HAP-1 (cell line): ENCODE results near the gene MPZL3.

ENCODE experiments used
- DNase-seq, 2 experiments: peaks; one replicate each; pipeline ENCODE4 v3.0.0-alpha.2; 2016 to 2020; ENCODE audit warnings: low spot score in 2 of 2
- H3K27me3 ChIP-seq: fragments of 250-450 bp; sonication (Bioruptor Pico); 2 replicates; pipeline ENCODE4 v1.5.1; 2020; ENCODE audit warnings: low read depth, mild to moderate bottlenecking, moderate library complexity
- H3K36me3 ChIP-seq: fragments of 250-450 bp; sonication (Bioruptor Pico); replicated peaks from 2 replicates; pipeline ENCODE4 v1.5.1; 2020; ENCODE audit warnings: mild to moderate bottlenecking
- H3K4me1 ChIP-seq: fragments of 250-450 bp; sonication (Bioruptor Pico); 2 replicates; pipeline ENCODE4 v1.5.1; 2020; ENCODE audit warnings: mild to moderate bottlenecking
- H3K4me3 ChIP-seq: fragments of 250-450 bp; sonication (Bioruptor Pico); 2 replicates; pipeline ENCODE4 v1.5.1; 2020; ENCODE audit warnings: mild to moderate bottlenecking, moderate library complexity
- H3K9me3 ChIP-seq: fragments of 250-450 bp; sonication (Bioruptor Pico); 2 replicates; pipeline ENCODE4 v1.5.1; 2020; ENCODE audit warnings: mild to moderate bottlenecking, moderate library complexity
- in situ Hi-C: fragments of 300-500 bp; cut with MboI; formaldehyde crosslinking; loops from 3 replicates; pipeline ENCODE4 v1.14.3; 2020; ENCODE audit warnings: low sequenced_read_pairs, inconsistent platforms, mixed read lengths

The MPZL3 gene

GRCh38 chr11:118252688-118253087 lies 523 bp upstream of the MPZL3 start:
- DNase-seq: no peak
- H3K4me1 ChIP-seq: peaks cover 3% of the 10 kb centered on the region; the same call in 1 of the 2 replicates
- H3K9me3 ChIP-seq: no peaks in the 10 kb centered on the region; the same call in 1 of the 2 replicates
- H3K27me3 ChIP-seq: peaks cover 14% of the 10 kb centered on the region; the same call in 1 of the 2 replicates
- peak overlapping the region; percentile 59 for H3K4me3 ChIP-seq
- in situ Hi-C loops: no loop called here
- no peaks in the 10 kb centered on the region for H3K36me3 ChIP-seq

GRCh38 chr11:118247041-118247440 lies 5.1 kb downstream of the MPZL3 start:
- peaks cover 10% of the 10 kb centered on the region for H3K27me3 ChIP-seq
- DNase-seq: no peak

GRCh38 chr11:118245936-118246562 lies 6.1 kb downstream of the MPZL3 start:
- in situ Hi-C loops: no loop called here
- peak in 1 of 2 experiments; percentile 16 for DNase-seq
- Histone ChIP-seq H3K9me3 (no peaks in the 10 kb centered on the region), H3K36me3 (no peaks in the 10 kb centered on the region), H3K4me1 (no peaks in the 10 kb centered on the region), H3K4me3 (no peak overlapping the region), H3K27me3 (peaks cover 16% of the 10 kb centered on the region)

More at GRCh38 chr11:118247041-118247440, 5.1 kb downstream of the MPZL3 start:
- Histone ChIP-seq H3K36me3 (no peaks in the 10 kb centered on the region), H3K4me1 (no peaks in the 10 kb centered on the region), H3K4me3 (no peak overlapping the region), H3K9me3 (no peaks in the 10 kb centered on the region; the same call in 1 of the 2 replicates)
- in situ Hi-C loops: no loop called here

GRCh38 chr11:118243993-118244762 lies 8.0 kb downstream of the MPZL3 start:
- Histone ChIP-seq H3K9me3 (no peaks in the 10 kb centered on the region), H3K4me1 (no peaks in the 10 kb centered on the region), H3K36me3 (no peaks in the 10 kb centered on the region; the same call in 1 of the 2 replicates), H3K4me3 (no peak overlapping the region), H3K27me3 (peaks cover 32% of the 10 kb centered on the region)
- in situ Hi-C loops: no loop called here
- no peak for DNase-seq

- in situ Hi-C loops: no loop called here
- no peaks in the 10 kb centered on the region for H3K9me3 ChIP-seq
- no peak for DNase-seq
- no peak overlapping the region for H3K4me3 ChIP-seq
- H3K27me3 ChIP-seq: peaks cover 32% of the 10 kb centered on the region
- H3K36me3 ChIP-seq: no peaks in the 10 kb centered on the region; the same call in 1 of the 2 replicates
- H3K4me1 ChIP-seq: no peaks in the 10 kb centered on the region
Observed at GRCh38 chr11:118243161-118243560, 9.0 kb downstream of the MPZL3 start.

GRCh38 chr11:118241764-118242098 lies 10.4 kb downstream of the MPZL3 start:
- no peaks in the 10 kb centered on the region for H3K9me3 ChIP-seq
- no peaks in the 10 kb centered on the region for H3K4me1 ChIP-seq
- DNase-seq: no peak
- in situ Hi-C loops: no loop called here
- H3K4me3 ChIP-seq: no peak overlapping the region
- no peaks in the 10 kb centered on the region; the same call in 1 of the 2 replicates for H3K36me3 ChIP-seq
- peaks cover 37% of the 10 kb centered on the region for H3K27me3 ChIP-seq

- H3K4me1 ChIP-seq: no peaks in the 10 kb centered on the region
- peaks cover 37% of the 10 kb centered on the region for H3K27me3 ChIP-seq
- H3K9me3 ChIP-seq: no peaks in the 10 kb centered on the region
- in situ Hi-C loops: no loop called here
- H3K36me3 ChIP-seq: no peaks in the 10 kb centered on the region; the same call in 1 of the 2 replicates
- no peak overlapping the region for H3K4me3 ChIP-seq
- no peak for DNase-seq
Observed at GRCh38 chr11:118240999-118241763, 11.0 kb downstream of the MPZL3 start.

- in situ Hi-C loops: no loop called here
Observed at GRCh38 chr11:118239509-118240205, 12.5 kb downstream of the MPZL3 start.

GRCh38 chr11:118238929-118239328 lies 13.2 kb downstream of the MPZL3 start:
- Histone ChIP-seq H3K27me3 (peaks cover 40% of the 10 kb centered on the region), H3K4me1 (no peaks in the 10 kb centered on the region), H3K36me3 (no peaks in the 10 kb centered on the region; the same call in 1 of the 2 replicates), H3K9me3 (no peaks in the 10 kb centered on the region), H3K4me3 (no peak overlapping the region)
- in situ Hi-C loops: no loop called here
- DNase-seq: no peak

More at GRCh38 chr11:118239509-118240205, 12.5 kb downstream of the MPZL3 start:
- no peak overlapping the region for H3K4me3 ChIP-seq
- no peaks in the 10 kb centered on the region for H3K4me1 ChIP-seq
- H3K9me3 ChIP-seq: no peaks in the 10 kb centered on the region
- H3K27me3 ChIP-seq: peaks cover 34% of the 10 kb centered on the region
- DNase-seq: no peak
- no peaks in the 10 kb centered on the region; the same call in 1 of the 2 replicates for H3K36me3 ChIP-seq

GRCh38 chr11:118238421-118238820 lies 13.7 kb downstream of the MPZL3 start:
- H3K9me3 ChIP-seq: no peaks in the 10 kb centered on the region
- H3K4me1 ChIP-seq: no peaks in the 10 kb centered on the region

GRCh38 chr11:118236170-118236569 lies 16.0 kb downstream of the MPZL3 start:
- H3K4me3 ChIP-seq: no peak overlapping the region
- H3K36me3 ChIP-seq: no peaks in the 10 kb centered on the region; the same call in 1 of the 2 replicates
- in situ Hi-C loops: no loop called here
- no peak for DNase-seq
- no peaks in the 10 kb centered on the region for H3K9me3 ChIP-seq
- H3K4me1 ChIP-seq: no peaks in the 10 kb centered on the region
- H3K27me3 ChIP-seq: peaks cover 30% of the 10 kb centered on the region

More at GRCh38 chr11:118238421-118238820, 13.7 kb downstream of the MPZL3 start:
- Histone ChIP-seq H3K4me3 (no peak overlapping the region), H3K27me3 (peaks cover 39% of the 10 kb centered on the region), H3K36me3 (no peaks in the 10 kb centered on the region; the same call in 1 of the 2 replicates)
- DNase-seq: no peak
- in situ Hi-C loops: no loop called here

- peaks cover 18% of the 10 kb centered on the region for H3K27me3 ChIP-seq
- DNase-seq: no peak
- H3K4me1 ChIP-seq: no peaks in the 10 kb centered on the region
- in situ Hi-C loops: no loop called here
- no peaks in the 10 kb centered on the region for H3K9me3 ChIP-seq
- H3K36me3 ChIP-seq: no peaks in the 10 kb centered on the region; the same call in 1 of the 2 replicates
- H3K4me3 ChIP-seq: no peak overlapping the region
Observed at GRCh38 chr11:118234833-118235232, 17.3 kb downstream of the MPZL3 start.

GRCh38 chr11:118233850-118234249 lies 18.3 kb downstream of the MPZL3 start:
- in situ Hi-C loops: no loop called here
- peaks cover 13% of the 10 kb centered on the region for H3K27me3 ChIP-seq
- no peaks in the 10 kb centered on the region for H3K9me3 ChIP-seq
- no peak overlapping the region for H3K4me3 ChIP-seq
- no peak for DNase-seq
- H3K36me3 ChIP-seq: no peaks in the 10 kb centered on the region
- H3K4me1 ChIP-seq: no peaks in the 10 kb centered on the region
